K562 (cell line): ENCODE measurements around the gene TXLNA. TPM values are rescaled to one million over a fixed set of nuclear protein-coding genes. Genes with fewer than 3 reads are reported as not detected.

ENCODE experiments used
- CHD2 ChIP-seq: IDR thresholded peaks from 2 replicates; pipeline ENCODE4 v1.6.1; 2011; ENCODE audit warnings: low read depth, low read length
- E2F8 ChIP-seq: fragments of 450-650 bp; IDR thresholded peaks from 2 replicates; pipeline ENCODE4 v1.7.1; 2018; ENCODE audit warnings: mild to moderate bottlenecking, low read depth; ENCODE audit not compliant: partially characterized antibody
- EP300 ChIP-seq: IDR thresholded peaks from 2 replicates; pipeline ENCODE4 v1.6.1; 2012; ENCODE audit warnings: low read length, improper control_type of control experiment
- HMGN3 ChIP-seq: IDR thresholded peaks from 2 replicates; pipeline ENCODE4 v1.6.1; 2011; ENCODE audit warnings: borderline replicate concordance, low read depth, mild to moderate bottlenecking, mixed read lengths, low read length; ENCODE audit not compliant: insufficient read length; ENCODE audit errors: extremely low read depth
- MXD1 ChIP-seq: fragments of 250-450 bp; sonication (Bioruptor Pico); IDR thresholded peaks from 2 replicates; pipeline ENCODE4 v1.8.0; 2021; ENCODE audit warnings: borderline replicate concordance, mild to moderate bottlenecking, moderate library complexity; ENCODE audit not compliant: poor library complexity, severe bottlenecking
- RAD21 ChIP-seq, 2 experiments: fragments of 250-450 bp in 1 of 2; fragments of 450-650 bp in 1 of 2; sonication (Bioruptor Pico) in 1 of 2; formaldehyde crosslinking in 1 of 2; IDR thresholded peaks in 1 of 2; conservative IDR thresholded peaks in 1 of 2; 2 replicates each; pipeline versions ENCODE4 v1.4.0 to v1.8.0; 2020 to 2022; ENCODE audit warnings: mild to moderate bottlenecking in 2 of 2, moderate library complexity in 1 of 2
- ZNF639 ChIP-seq, 2 experiments: fragments of 200-800 bp in 1 of 2; sonication (Bioruptor generic) in 1 of 2; sonication (generic) in 1 of 2; formaldehyde crosslinking in 1 of 2; IDR thresholded peaks in 1 of 2; conservative IDR thresholded peaks in 1 of 2; 2 replicates each; pipeline versions ENCODE4 v1.5.0 to v1.6.1; 2016 to 2020; ENCODE audit warnings: missing compliant biosample characterization in 1 of 2, missing genetic modification characterization in 1 of 2, missing genetic modification reagents in 1 of 2
- polyA plus RNA-seq, 8 experiments: library from polyadenylated mRNA; depleted of rRNA in 4 of 8; stranded (reverse) in 5 of 8; unstranded in 3 of 8; fragments of >200 nt; fragmentation: Nextera tagmentation in 2 of 8; fragmentation: Illumina TruSeq in 1 of 8; extraction: Ambion mirVana in 2 of 8; extraction: Trizol in 1 of 8; gene quantifications; 2 replicates each; pipeline versions ENCODE4 v1.2.1 to v1.2.3, GENCODE V29; 2011 to 2014; ENCODE audit warnings: inconsistent platforms in 1 of 8, missing spikeins in 1 of 8
- total RNA-seq, 7 experiments: library from RNA; depleted of rRNA in 6 of 7; stranded (reverse); fragments of >200 nt in 6 of 7; fragmentation: Illumina TruSeq in 2 of 7; extraction: Trizol in 2 of 7; gene quantifications; 2 replicates each; pipeline versions ENCODE4 v1.2.1 to v1.2.3, GENCODE V29; 2011 to 2021; ENCODE audit warnings: low replicate concordance in 1 of 7
- TF ChIP-seq, protein P1 (sequence below), 2 experiments: fragments of 450-650 bp in 1 of 2; sonication (generic) in 1 of 2; formaldehyde crosslinking in 1 of 2; IDR thresholded peaks in 1 of 2; conservative IDR thresholded peaks in 1 of 2; 2 replicates each; pipeline versions ENCODE4 v1.6.1 to v1.8.1; 2016 to 2023; ENCODE audit warnings: mild to moderate bottlenecking in 2 of 2, moderate library complexity in 2 of 2, inconsistent platforms in 1 of 2, missing genetic modification reagents in 1 of 2
- TF ChIP-seq, protein P2 (sequence below), 2 experiments: fragments of 150-350 bp in 1 of 2; IDR thresholded peaks; 2 replicates each; pipeline ENCODE4 v1.6.1; 2012 to 2016; ENCODE audit warnings: low read depth in 2 of 2, low read length in 2 of 2, mild to moderate bottlenecking in 1 of 2, moderate library complexity in 1 of 2
- TF ChIP-seq, protein P3 (sequence below): fragments of 450-650 bp; IDR thresholded peaks from 2 replicates; pipeline ENCODE4 v1.6.1; 2018; ENCODE audit warnings: mild to moderate bottlenecking, low read depth; ENCODE audit not compliant: partially characterized antibody

The TXLNA gene
- total and polyA plus RNA-seq, 9 of the 15 experiments (the other 6 are each of a cell fraction or from before 2014, with no cell fraction given), result 9.2 to 54.5 (median 39.3) TPM

DNA sequence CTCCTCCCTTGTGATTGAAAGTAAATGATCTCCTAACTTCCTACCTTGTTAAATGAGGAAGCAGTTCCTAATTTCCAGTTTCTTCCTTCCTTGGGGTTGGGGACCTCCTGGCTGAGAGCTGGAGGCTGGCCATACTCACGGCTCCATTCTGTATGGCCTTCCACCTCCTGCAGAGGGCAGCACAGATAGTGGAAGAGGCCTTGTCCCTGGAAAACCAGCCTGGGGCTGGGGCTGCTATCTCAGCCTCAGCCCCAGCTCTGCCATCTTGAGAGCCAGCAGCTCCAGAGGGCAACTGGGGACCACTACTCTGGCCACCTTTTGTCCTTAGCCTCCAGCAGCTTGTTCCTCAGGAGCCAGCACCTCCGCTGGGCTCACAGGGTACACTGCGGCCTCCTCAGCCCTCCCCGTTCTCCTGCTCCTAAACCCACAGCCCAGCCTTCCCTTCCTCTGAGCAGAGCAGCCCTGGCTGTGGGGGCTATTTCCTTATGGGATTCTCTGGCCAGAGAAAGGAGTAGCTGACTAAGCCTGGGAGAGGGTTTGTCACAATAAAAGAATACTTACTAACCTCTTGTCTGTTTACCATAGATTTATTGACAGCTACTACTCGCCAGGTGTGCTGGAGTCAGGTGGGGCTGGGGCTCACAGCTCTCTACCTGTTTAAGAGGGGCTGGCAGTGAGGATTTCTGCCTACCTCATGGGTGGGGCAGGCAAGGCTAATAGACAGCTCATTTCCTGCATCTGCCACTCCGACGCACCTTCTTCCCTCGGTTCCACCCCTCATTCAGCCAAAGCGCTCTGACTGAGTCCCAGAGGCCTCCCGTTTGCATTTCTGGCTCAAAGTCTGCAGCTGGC is 36.4 kb downstream of the TXLNA start (continued):
- TF ChIP-seq, protein P1, sequence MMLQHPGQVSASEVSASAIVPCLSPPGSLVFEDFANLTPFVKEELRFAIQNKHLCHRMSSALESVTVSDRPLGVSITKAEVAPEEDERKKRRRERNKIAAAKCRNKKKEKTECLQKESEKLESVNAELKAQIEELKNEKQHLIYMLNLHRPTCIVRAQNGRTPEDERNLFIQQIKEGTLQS (IDR thresholded peaks at IDR 0.05), result no peak
- TF ChIP-seq, protein P1 (CRISPR knock-in tag; conservative IDR thresholded peaks at IDR 0.05), result 0 out of 2 replicates have a peak, but pooled peaks have one; percentile 18
- TF ChIP-seq ZNF639 (CRISPR knock-in tag; conservative IDR thresholded peaks at IDR 0.05 in 1 of 2, IDR thresholded peaks at IDR 0.05 in 1 of 2) (no peak), EP300 (no peak), CHD2 (no peak), E2F8 (no peak), HMGN3 (no peak), RAD21 (CRISPR knock-in tag; conservative IDR thresholded peaks at IDR 0.05 in 1 of 2, IDR thresholded peaks at IDR 0.05 in 1 of 2) (peak; percentile 82 to 88), MXD1 (no peak)
- TF ChIP-seq, protein P2, sequence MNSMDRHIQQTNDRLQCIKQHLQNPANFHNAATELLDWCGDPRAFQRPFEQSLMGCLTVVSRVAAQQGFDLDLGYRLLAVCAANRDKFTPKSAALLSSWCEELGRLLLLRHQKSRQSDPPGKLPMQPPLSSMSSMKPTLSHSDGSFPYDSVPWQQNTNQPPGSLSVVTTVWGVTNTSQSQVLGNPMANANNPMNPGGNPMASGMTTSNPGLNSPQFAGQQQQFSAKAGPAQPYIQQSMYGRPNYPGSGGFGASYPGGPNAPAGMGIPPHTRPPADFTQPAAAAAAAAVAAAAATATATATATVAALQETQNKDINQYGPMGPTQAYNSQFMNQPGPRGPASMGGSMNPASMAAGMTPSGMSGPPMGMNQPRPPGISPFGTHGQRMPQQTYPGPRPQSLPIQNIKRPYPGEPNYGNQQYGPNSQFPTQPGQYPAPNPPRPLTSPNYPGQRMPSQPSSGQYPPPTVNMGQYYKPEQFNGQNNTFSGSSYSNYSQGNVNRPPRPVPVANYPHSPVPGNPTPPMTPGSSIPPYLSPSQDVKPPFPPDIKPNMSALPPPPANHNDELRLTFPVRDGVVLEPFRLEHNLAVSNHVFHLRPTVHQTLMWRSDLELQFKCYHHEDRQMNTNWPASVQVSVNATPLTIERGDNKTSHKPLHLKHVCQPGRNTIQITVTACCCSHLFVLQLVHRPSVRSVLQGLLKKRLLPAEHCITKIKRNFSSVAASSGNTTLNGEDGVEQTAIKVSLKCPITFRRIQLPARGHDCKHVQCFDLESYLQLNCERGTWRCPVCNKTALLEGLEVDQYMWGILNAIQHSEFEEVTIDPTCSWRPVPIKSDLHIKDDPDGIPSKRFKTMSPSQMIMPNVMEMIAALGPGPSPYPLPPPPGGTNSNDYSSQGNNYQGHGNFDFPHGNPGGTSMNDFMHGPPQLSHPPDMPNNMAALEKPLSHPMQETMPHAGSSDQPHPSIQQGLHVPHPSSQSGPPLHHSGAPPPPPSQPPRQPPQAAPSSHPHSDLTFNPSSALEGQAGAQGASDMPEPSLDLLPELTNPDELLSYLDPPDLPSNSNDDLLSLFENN (IDR thresholded peaks at IDR 0.05; ENCODE audit: low read depth in 2 of 2, low read length in 2 of 2), result peak in 1 of 2 experiments; percentile 11; a peak in 1 of 4 replicates
- TF ChIP-seq, protein P3, sequence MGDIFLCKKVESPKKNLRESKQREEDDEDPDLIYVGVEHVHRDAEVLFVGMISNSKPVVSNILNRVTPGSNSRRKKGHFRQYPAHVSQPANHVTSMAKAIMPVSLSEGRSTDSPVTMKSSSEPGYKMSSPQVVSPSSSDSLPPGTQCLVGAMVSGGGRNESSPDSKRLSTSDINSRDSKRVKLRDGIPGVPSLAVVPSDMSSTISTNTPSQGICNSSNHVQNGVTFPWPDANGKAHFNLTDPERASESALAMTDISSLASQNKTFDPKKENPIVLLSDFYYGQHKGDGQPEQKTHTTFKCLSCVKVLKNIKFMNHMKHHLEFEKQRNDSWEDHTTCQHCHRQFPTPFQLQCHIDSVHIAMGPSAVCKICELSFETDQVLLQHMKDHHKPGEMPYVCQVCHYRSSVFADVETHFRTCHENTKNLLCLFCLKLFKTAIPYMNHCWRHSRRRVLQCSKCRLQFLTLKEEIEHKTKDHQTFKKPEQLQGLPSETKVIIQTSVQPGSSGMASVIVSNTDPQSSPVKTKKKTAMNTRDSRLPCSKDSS, result no peak
